Neuronal stem cell (in vitro differentiated cells): Measurements from ENCODE around the gene GNL1.

Experiments used
- DNase-seq: peaks from one replicate; pipeline ENCODE4 v3.0.0-alpha.2; 2013; ENCODE audit warnings: low spot score
- H2AFZ ChIP-seq: one replicate; pipeline ENCODE4 v1.6.1; 2013; ENCODE audit warnings: mild to moderate bottlenecking, low read length, inconsistent platforms
- H2AK5ac ChIP-seq: 2 replicates; pipeline ENCODE4 v1.6.1; 2013; ENCODE audit warnings: low read depth, mild to moderate bottlenecking, inconsistent platforms, low read length, moderate library complexity, mixed read lengths
- H2BK120ac ChIP-seq: 2 replicates; pipeline ENCODE4 v1.6.1; 2013; ENCODE audit warnings: low read depth, mild to moderate bottlenecking, inconsistent platforms, low read length, moderate library complexity, mixed read lengths
- H2BK12ac ChIP-seq: one replicate; pipeline ENCODE4 v1.6.1; 2013; ENCODE audit warnings: low read length, inconsistent platforms
- H2BK15ac ChIP-seq: 2 replicates; pipeline ENCODE4 v1.6.1; 2013; ENCODE audit warnings: mild to moderate bottlenecking, low read length, inconsistent platforms, mixed read lengths
- H2BK5ac ChIP-seq: one replicate; pipeline ENCODE4 v1.6.1; 2013; ENCODE audit warnings: inconsistent platforms, mild to moderate bottlenecking, low read length, moderate library complexity
- H3K14ac ChIP-seq: one replicate; pipeline ENCODE4 v1.6.1; 2013; ENCODE audit warnings: low read length, inconsistent platforms
- H3K18ac ChIP-seq: 2 replicates; pipeline ENCODE4 v1.6.1; 2013; ENCODE audit warnings: low read length, inconsistent platforms
- H3K23ac ChIP-seq: 2 replicates; pipeline ENCODE4 v1.6.1; 2013; ENCODE audit warnings: low read depth, mild to moderate bottlenecking, mixed read lengths, low read length, inconsistent platforms; ENCODE audit not compliant: poor library complexity
- H3K27ac ChIP-seq: replicated peaks from 3 replicates; pipeline ENCODE4 v1.5.1; 2013; ENCODE audit warnings: low read length, inconsistent platforms
- H3K27me3 ChIP-seq, 3 experiments: 2 replicates each; pipeline ENCODE4 v1.6.1; 2013; ENCODE audit warnings: low read length in 3 of 3, mild to moderate bottlenecking in 2 of 3, inconsistent platforms in 1 of 3, low read depth in 1 of 3, mixed read lengths in 1 of 3, moderate library complexity in 1 of 3; ENCODE audit not compliant: control insufficient read depth in 3 of 3, insufficient read depth in 3 of 3
- H3K36me3 ChIP-seq, 2 donors: replicated peaks in 1 of 2; 2 replicates each; pipeline ENCODE4 v1.6.1; 2013; ENCODE audit warnings: low read length in 2 of 2; ENCODE audit not compliant: control insufficient read depth in 2 of 2, insufficient read depth in 2 of 2
- H3K4ac ChIP-seq: 2 replicates; pipeline ENCODE4 v1.6.1; 2013; ENCODE audit warnings: inconsistent platforms, mild to moderate bottlenecking, low read length, moderate library complexity
- H3K4me1 ChIP-seq, 2 donors: 1 replicate in 1 of 2; 2 replicates in 1 of 2; pipeline ENCODE4 v1.6.1; 2013; ENCODE audit warnings: low read length in 2 of 2, low read depth in 1 of 2; ENCODE audit not compliant: control insufficient read depth in 2 of 2, insufficient read depth in 1 of 2
- H3K4me2 ChIP-seq: one replicate; pipeline ENCODE4 v1.6.1; 2013; ENCODE audit warnings: mild to moderate bottlenecking, low read length, inconsistent platforms; ENCODE audit not compliant: insufficient read depth, poor library complexity, severe bottlenecking
- H3K4me3 ChIP-seq, 2 donors: 2 replicates each; pipeline ENCODE4 v1.5.1; 2013; ENCODE audit warnings: low read length in 2 of 2, mild to moderate bottlenecking in 2 of 2, inconsistent platforms in 1 of 2, moderate library complexity in 1 of 2
- H3K79me1 ChIP-seq: one replicate; pipeline ENCODE4 v1.6.1; 2013; ENCODE audit warnings: low read depth, mild to moderate bottlenecking, inconsistent platforms, low read length, moderate library complexity
- H3K9ac ChIP-seq: one replicate; pipeline ENCODE4 v1.6.1; 2013; ENCODE audit warnings: mild to moderate bottlenecking, low read depth, low read length, inconsistent platforms; ENCODE audit not compliant: poor library complexity
- H3K9me3 ChIP-seq, 2 donors: replicated peaks in 1 of 2; 2 replicates each; pipeline versions ENCODE3 to v1.6.1; 2013; ENCODE audit warnings: low read length in 2 of 2, mild to moderate bottlenecking in 2 of 2, inconsistent platforms in 1 of 2, low read depth in 1 of 2, mixed read lengths in 1 of 2, moderate library complexity in 1 of 2; ENCODE audit not compliant: control insufficient read depth in 2 of 2, insufficient read depth in 1 of 2
- H4K8ac ChIP-seq: one replicate; pipeline ENCODE4 v1.6.1; 2013; ENCODE audit warnings: low read depth, mild to moderate bottlenecking, inconsistent platforms, low read length, moderate library complexity
- H4K91ac ChIP-seq: one replicate; pipeline ENCODE4 v1.6.1; 2013; ENCODE audit warnings: low read length, low read depth, mild to moderate bottlenecking, inconsistent platforms; ENCODE audit not compliant: poor library complexity
- WGBS, 2 donors: extraction: QIAGEN DNeasy Blood & Tissue Kit; methylation state at CpG; one replicate each; pipeline ENCODE4 v1.1.7; 2013; ENCODE audit warnings: missing lambda C conversion rate in 2 of 2, mixed read lengths in 1 of 2; ENCODE audit not compliant: insufficient read length in 2 of 2, insufficient replicate concordance in 1 of 2; ENCODE audit errors: extremely low coverage in 2 of 2; 5-methylcytosine and 5-hydroxymethylcytosine counted together

GNL1 gene

GRCh38 chr6:30555816-30556065 is 548 bp downstream of the GNL1 start:
- DNase-seq, result no peak

GRCh38 chr6:30554962-30555815 is 1.1 kb downstream of the GNL1 start:
- peak overlapping the region; percentile 1 for H2AK5ac ChIP-seq
- no peak overlapping the region for H2BK15ac ChIP-seq
- peak overlapping the region; percentile 97 for H2BK5ac ChIP-seq
- WGBS, 2 donors, result no CpG with 5 or more reads among the region's 34 CpGs
- H3K4me3 ChIP-seq, result peak overlapping the region; percentile 90 to 95
- no peak for DNase-seq
- H3K18ac ChIP-seq, result peak overlapping the region; percentile 99
- H3K14ac ChIP-seq, result no peak overlapping the region
- H2BK120ac ChIP-seq, result peak overlapping the region; percentile 98
- H2BK12ac ChIP-seq, result no peak overlapping the region
- peak overlapping the region; percentile 100 for H2AFZ ChIP-seq
- H3K36me3 ChIP-seq, result peaks cover 16 to 63% of the 10 kb centered on the region in 2 donors
- peaks cover 6% of the 10 kb centered on the region for H3K79me1 ChIP-seq
- H4K91ac ChIP-seq, result no peak overlapping the region
- no peak overlapping the region for H4K8ac ChIP-seq
- H3K4ac ChIP-seq, result no peak overlapping the region
- H3K27ac ChIP-seq, result peak overlapping the region; percentile 95
- H3K27me3 ChIP-seq, result no peaks in the 10 kb centered on the region
- peak overlapping the region; percentile 89 for H3K4me2 ChIP-seq
- H3K23ac ChIP-seq, result peak overlapping the region; percentile 97
- peak overlapping the region; percentile 98 for H3K9ac ChIP-seq
- no peaks in the 10 kb centered on the region for H3K9me3 ChIP-seq
- H3K4me1 ChIP-seq, result peaks cover 0 to 7% of the 10 kb centered on the region in 2 donors

More at GRCh38 chr6:30555816-30556065, 548 bp downstream of the GNL1 start:
- Histone ChIP-seq H3K4me3 (peak overlapping the region; percentile 90 to 95), H2AFZ (peak overlapping the region; percentile 100), H4K8ac (no peak overlapping the region), H3K9me3 (no peaks in the 10 kb centered on the region), H2BK120ac (peak overlapping the region; percentile 98), H3K14ac (no peak overlapping the region), H3K9ac (peak overlapping the region; percentile 98), H2AK5ac (peak overlapping the region; percentile 30), H3K27ac (peak overlapping the region; percentile 95), H2BK5ac (peak overlapping the region; percentile 97), H3K4ac (no peak overlapping the region), H3K4me1 (peaks cover 0 to 7% of the 10 kb centered on the region in 2 donors), H4K91ac (no peak overlapping the region), H3K79me1 (peaks cover 6% of the 10 kb centered on the region), H3K18ac (peak overlapping the region; percentile 99), H2BK15ac (no peak overlapping the region), H3K23ac (peak overlapping the region; percentile 97), H3K36me3 (peaks cover 16 to 58% of the 10 kb centered on the region in 2 donors), H3K27me3 (no peaks in the 10 kb centered on the region), H2BK12ac (no peak overlapping the region), H3K4me2 (peak overlapping the region; percentile 89)
- WGBS, 2 donors, result no CpG with 5 or more reads among the region's 15 CpGs

- Histone ChIP-seq H2BK12ac (no peak overlapping the region), H3K4me2 (no peak overlapping the region), H3K9ac (no peak overlapping the region), H3K14ac (no peak overlapping the region), H3K4me1 (peaks cover 0 to 7% of the 10 kb centered on the region in 2 donors), H3K4ac (no peak overlapping the region), H3K23ac (no peak overlapping the region), H3K9me3 (no peaks in the 10 kb centered on the region), H2AFZ (no peak overlapping the region), H4K8ac (no peak overlapping the region), H3K36me3 (peaks cover 17 to 63% of the 10 kb centered on the region in 2 donors), H4K91ac (no peak overlapping the region), H2BK15ac (no peak overlapping the region), H3K18ac (no peak overlapping the region), H3K79me1 (peaks cover 6% of the 10 kb centered on the region), H3K27me3 (no peaks in the 10 kb centered on the region), H2AK5ac (no peak overlapping the region), H3K4me3 (peak overlapping the region in 1 of 2 donors; percentile 95), H2BK5ac (no peak overlapping the region), H2BK120ac (no peak overlapping the region), H3K27ac (no peak overlapping the region)
- DNase-seq, result no peak
- WGBS, 2 donors, result no CpG with 5 or more reads among the region's 4 CpGs
These were observed 1.9 kb downstream of the GNL1 start for GRCh38 chr6:30554404-30554803.

GRCh38 chr6:30548375-30548774 is 7.9 kb downstream of the GNL1 start:
- no peak overlapping the region for H3K27ac ChIP-seq
- no peak for DNase-seq

More at GRCh38 chr6:30548375-30548774, 7.9 kb downstream of the GNL1 start:
- Histone ChIP-seq H3K4ac (no peak overlapping the region), H2AFZ (no peak overlapping the region), H2AK5ac (no peak overlapping the region), H3K14ac (no peak overlapping the region), H3K18ac (no peak overlapping the region), H3K36me3 (peaks cover 27 to 79% of the 10 kb centered on the region in 2 donors), H2BK12ac (no peak overlapping the region), H3K27me3 (no peaks in the 10 kb centered on the region), H3K4me3 (no peak overlapping the region), H3K4me1 (no peaks in the 10 kb centered on the region), H3K79me1 (no peaks in the 10 kb centered on the region), H2BK5ac (no peak overlapping the region), H3K9ac (no peak overlapping the region), H2BK15ac (no peak overlapping the region), H3K23ac (no peak overlapping the region), H4K8ac (no peak overlapping the region), H3K4me2 (no peak overlapping the region), H3K9me3 (no peaks in the 10 kb centered on the region), H2BK120ac (no peak overlapping the region), H4K91ac (no peak overlapping the region)
- WGBS, 2 donors, result no CpG with 5 or more reads among the region's 2 CpGs
